Measurements from ENCODE around the gene TMEM243.
"Not testable (repeated sequence)": the region's sequence is repeated elsewhere in the genome, so short reads cannot be mapped to it uniquely, and the experiment has no call there.

Gene TMEM243, protein sequence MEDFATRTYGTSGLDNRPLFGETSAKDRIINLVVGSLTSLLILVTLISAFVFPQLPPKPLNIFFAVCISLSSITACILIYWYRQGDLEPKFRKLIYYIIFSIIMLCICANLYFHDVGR

DNA sequence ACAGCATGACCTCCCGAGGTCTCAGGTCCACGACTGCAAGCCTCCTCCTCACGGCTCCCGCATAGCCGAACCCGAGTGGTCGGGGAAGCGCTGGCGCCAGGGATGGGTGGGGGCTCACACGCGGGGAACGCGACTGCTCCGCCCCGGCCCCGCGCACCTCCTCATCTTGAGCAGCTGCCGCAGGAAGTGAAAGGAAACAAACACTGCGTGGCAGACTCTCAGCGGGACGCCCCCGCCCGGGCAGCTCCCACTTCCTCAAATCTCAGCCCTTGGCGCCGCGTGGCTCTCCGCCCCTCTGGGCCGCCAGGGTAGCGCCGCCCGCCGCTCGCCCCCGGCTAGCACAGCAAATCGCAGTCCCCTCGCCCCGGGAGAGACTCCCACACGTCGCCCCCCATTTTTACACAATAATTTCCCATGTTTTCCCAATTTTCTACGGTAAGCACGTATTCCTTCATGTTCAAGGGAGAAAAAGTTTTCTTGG lies at the start of gene TMEM243:
TSS of gene TMEM243 (minus strand) at position 188 of the 481 bp plus-strand sequence. CDS start 229 bp downstream, outside the sequence.
- FAIRE-seq: no peak

DNA sequence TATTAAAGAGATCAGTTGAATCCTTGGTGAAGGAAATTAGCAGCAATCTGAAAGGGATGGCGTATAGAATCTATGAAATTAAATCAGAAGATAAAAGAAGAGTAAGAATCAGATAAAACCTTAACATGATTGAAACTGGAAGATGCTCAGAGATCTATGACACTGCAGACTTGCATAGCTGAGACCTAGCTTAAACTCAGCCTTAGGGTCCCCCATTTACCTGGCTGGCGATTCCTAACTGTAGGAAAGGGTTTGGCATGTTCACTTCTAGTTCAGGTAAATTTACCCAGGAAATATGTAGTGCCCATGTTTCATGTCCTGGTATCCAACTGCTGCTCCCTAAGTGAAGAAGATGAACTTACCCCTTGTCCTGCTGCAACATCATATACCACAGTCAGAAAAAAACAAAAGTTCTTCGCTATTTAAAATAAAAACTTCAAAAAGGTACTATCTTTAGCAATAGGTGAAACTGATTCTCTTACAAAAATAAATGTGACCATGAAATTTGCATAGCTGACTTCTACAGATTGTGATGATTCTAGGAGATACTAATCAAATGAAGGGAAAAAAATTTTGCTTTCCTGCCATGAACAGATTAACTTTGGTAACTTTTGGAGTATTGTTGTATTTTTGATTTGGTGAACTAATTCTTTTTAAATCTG lies 47.8 kb upstream of the TMEM243 start:
- no peak for FAIRE-seq

DNA sequence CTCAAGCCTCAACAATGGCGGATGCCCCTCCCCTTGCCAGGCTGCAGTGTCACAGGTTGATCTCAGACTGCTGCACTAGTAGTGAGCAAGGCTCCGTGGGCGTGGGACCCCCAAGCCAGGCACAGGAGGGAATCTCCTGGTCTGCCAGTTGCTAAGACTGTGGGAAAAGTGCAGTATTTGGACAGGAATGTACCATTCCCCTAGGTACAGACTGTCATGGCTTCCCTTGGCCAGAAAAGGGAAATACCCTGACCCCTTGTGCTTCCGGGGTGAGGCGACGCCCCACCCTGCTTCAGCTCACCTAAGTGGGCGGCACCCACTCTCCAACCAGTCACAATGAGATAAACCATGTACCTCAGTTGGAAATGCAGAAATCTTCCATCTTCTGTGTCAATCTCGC lies 44.0 kb upstream of the TMEM243 start:
- FAIRE-seq: no peak

DNA sequence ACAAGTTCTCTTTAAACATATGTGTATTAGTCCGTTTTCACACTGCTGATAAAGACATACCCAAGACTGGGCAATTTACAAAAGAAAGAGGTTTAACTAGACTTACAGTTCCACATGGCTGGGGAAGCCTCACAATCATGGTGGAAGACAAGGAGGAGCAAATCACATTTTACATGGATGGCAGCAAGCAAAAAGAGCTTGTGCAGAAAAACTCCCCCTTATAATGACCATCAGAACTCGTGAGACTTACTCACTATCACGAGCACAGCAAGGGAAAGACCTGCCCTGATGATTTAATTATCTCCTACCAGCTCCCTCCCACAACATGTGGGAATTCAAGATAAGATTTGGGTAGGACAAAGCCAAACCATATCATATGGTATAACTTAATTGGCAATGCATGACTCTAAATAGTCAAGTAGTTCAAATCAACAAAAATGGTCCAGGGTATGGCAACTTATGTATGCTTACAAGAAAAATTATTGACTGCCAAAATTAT lies 34.1 kb upstream of the TMEM243 start:
- no peak for FAIRE-seq

DNA sequence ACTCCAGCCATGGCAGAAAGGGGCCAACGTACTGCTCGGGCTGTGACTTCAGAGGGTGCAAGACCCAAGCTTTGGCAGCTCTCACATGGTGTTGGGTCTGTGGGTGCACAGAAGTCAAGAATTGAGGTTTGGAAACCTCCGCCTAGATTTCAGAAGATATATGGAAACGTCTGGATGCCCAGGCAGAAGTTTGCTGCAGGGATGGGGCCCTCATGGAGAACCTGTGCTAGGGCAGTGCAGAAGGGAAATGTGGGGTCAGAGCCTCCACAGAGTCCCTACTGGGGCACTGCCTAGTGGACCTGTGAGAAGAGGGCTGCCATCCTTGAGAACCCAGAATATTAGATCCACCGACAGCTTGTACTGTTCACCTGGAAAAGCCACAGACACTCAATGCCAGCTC lies 26.1 kb upstream of the TMEM243 start:
- not testable (repeated sequence) for FAIRE-seq

DNA sequence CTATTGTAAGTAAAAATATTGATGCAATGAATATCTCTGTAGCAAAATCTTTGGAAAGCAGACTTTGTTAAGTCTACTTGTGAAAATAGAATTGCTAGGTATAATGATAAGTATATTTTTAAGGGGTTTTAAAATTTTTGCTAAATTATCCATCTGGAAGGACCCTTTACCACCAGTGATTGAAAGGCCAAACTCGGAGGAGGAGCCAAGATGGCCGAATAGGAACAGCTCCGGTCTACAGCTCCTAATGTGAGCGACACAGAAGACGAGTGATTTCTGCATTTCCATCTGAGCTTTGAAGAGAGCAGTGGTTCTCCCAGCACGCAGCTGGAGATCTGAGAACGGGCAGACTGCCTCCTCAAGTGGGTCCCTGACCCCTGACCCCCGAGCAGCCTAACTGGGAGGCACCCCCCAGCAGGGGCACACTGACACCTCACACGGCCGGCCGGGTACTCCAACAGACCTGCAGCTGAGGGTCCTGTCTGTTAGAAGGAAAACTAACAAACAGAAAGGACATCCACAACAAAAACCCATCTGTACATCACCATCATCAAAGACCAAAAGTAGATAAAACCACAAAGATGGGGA lies 19.0 kb upstream of the TMEM243 start:
- FAIRE-seq: not testable (repeated sequence)

DNA sequence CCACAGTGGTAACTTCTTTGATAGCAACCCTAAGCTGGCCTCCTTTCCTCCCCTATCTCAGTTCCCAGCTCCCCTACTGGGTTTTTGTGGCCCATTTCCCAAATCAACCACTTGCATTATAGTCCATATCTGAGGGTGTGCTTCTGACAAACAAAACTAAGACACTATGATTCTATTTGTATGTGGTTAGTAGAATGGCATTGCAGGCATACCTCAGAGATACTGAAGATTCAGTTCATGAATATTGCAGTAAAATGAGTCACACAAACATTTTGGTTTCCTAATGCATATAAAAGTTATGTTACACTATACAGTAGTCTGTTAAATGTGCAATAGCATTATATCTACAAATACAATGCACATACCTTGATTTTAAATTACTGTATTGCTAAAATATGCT lies 15.4 kb upstream of the TMEM243 start:
- no peak for FAIRE-seq

DNA sequence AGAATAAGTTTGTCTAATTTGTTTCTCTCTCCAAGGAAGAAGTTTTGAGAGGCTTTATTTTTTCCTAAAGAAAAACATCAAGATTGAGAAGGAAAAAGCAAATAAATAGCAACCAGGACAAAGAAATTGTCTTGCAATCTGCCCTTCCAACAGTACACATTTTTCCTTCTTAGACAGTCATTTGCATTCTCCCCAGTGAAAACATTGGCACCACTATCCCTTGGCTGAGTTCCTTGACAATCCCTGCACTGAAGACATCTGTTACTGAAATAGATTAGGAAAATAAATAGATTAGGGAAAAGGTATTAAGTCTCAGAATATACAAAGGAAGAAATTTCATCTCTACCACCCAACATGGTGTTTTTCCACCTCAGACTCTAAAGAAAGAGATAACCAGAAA lies 12.2 kb upstream of the TMEM243 start:
- no peak for FAIRE-seq

DNA sequence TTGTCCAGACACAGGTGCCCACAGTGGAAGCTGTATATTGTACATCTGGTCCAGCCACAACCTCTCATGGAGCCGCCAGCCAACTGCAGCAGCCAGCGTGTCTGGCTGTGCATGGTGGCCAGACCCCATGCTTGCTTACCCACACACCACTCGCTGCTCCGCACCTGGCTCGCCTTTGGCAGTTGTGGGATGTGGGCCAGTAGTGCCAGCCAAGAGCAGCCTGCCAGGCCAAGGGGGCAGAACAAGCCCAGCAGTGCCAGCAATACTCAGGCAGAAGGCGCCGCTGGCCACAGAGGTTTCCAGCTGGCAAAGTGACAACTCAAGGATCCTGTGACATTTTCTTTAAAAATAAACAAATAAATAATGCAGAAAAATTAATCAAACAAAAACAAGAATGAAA lies 11.7 kb upstream of the TMEM243 start:
- FAIRE-seq: no peak

DNA sequence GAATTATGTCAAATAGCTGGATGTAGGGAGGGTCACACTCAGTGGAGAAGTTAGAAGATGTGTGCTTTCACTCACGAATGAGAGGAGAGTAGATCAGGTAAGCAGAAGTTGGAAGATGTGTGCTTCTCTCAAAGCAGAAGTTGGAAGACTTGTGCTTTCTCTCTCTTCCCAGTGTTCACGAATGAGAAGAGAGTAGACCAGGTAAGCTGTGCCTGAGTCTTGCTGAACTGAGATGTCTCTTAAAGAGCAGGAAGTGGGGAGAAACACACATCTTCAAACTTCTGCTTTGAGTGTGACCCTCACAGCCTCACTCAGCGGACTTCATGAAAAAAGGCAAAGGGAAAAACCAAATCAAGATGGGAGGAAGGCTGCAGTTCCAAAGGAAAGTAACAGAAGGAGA lies 7.0 kb upstream of the TMEM243 start:
- FAIRE-seq: no peak

DNA sequence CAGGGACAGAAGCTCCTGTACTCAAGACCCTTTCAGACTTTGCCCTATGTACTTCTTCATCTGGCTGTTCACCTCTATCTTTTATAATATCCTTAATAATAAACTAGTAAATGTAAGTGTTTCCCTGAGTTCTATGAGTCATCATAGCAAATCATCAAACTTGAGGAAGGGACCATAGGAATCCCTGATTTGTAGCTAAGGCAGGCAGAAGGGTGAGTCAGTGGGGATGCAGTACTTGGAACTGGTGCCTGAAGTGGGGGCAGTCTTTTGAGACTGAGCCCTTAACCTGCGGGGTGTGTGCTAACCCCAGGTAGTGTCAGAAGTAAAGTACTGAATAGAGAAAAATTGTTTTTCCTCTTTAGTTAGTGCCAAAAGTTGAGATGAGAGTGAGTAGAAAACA lies 6.2 kb upstream of the TMEM243 start:
- no peak for FAIRE-seq

DNA sequence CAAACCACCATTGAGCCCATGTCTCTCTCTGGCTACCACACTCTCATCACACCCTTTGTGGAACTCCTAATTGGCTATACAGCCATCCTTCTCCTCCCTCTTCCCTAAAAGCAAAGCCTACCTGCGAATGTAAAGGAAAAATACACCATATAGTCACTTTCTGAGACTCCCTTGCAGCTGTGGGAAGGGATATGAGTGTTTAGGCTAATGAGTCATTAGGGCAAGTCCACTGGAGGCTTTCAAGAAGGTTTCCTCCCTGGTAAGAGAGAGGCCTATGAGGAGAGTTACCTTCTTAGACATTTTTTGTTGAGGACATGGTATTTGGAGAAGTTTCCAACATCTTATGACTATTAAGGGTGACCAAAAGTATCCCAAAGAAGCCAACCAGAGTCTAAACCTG lies 4.1 kb upstream of the TMEM243 start:
- FAIRE-seq: no peak

DNA sequence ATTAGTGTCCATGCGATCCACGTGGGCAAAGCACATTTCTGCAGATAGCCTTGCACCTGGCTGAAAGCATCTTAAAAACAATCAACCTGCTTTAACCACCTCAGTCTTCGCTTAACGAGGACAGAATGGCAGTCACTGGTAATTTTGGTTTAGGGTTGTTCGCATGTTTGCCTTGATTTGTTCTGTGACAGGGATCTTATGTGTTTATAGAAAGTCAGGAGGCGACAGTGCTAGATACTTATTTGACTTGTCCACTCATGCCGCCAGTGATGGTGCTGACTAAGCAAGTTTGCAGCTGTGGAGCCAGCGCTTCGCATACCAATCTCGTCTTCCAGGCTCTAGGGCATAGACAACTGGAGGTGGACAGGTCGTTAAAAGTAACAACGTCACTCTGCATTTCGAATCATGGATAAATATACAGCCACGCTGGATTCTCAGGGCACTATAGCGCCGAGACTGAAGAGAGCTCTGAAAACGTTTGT lies 1.2 kb upstream of the TMEM243 start:
- no peak for FAIRE-seq

DNA sequence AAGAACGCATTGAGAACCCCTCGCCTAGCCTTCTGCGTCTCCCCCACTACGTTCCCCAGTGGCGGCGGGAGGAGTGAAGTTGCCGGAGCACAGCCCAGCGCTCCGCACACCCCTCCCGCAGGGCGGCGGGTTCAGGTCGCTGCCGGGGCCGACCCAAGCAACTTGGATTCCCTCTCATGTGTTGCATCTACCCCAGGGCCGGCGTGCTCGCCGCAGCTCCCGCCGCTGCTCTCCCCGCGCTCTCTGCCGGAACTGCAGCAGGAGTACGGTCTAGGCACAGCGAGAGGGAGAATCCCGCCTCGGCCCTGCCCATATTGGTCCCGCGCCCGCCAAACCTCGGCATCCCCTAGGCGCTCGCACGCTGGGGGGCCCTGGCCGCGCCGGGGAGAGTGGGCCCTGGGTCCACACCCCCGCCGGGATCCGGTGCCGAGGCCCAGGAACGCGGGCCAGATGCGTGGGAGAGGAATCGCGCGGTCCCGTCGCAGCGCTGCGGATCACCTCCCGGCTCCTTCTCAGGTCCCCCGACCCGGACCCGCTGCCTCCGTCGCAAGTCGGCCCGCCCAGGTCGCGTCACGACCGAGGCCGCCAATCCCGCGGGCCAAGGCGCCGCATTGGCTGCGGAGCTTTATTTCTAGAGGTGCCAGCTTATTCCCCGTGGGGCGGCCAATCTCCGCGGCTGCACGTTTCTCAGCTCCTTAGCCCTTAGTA lies 648 bp upstream of the TMEM243 start:
- no peak for FAIRE-seq

DNA sequence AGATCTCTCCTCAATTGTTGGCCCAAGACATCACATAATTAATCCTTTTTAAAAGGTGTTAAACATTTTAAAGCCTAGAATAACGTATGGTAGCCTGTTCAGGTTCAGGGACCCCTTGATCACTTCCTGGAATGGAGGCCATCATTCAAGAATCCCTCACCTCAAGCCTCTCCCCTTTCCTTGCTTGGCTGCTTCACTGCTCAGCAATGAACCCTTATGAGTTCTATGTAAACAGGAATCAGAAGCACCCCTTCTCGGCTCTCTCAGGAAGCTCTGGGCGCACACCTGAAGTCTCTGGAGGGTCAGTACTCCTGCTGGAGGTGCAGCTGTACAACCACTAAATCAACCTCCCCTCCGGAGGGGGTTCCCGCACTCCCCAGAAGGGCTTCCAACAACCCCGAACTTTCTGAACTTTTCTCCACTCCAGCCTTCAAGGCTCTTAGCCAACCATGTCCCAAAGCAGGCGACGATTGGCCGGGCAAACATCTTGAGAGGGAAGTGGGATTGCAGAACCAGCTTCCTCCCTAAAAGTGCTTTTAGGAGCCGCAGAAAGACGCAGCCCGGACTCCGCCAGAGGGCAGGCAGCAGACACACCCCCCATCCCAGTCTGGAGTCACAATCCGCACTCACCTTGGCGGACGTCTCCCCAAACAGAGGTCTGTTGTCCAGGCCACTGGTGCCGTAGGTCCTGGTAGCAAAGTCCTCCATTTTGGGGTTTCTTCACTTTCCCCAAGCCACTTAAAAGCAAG lies 562 bp downstream of the TMEM243 start:
- no peak for FAIRE-seq

DNA sequence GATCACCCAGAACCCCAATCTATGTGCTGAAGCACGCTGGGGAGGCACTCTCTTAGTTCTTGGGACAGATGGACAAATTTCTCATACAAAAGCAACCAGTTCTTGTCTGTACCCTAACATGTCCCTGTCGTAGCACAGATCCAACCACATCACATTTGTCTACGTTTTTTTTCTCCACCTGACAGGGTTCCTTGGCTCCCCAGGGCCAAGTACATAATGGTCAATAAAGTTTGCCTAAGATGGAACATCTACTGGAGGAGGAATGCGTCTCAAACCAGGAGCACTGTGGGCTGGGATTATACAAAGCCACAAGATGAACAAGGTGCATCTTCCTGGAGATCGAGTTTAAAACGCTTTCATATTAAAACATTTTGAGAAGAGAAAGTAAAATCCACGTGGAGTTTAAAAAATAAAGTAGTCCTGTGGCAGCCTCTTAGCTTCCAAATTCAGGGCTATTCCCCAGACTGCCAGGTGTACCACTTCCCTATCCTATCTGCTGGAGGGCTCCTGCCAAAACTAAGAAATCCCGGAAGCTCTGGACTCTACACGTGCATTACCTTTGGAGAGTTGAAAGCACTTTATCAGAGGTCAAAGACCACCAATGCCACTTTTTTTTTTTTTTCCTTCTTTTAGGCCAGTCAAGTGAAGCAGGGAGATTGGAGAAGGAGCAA lies 1.4 kb downstream of the TMEM243 start:
- FAIRE-seq: no peak

DNA sequence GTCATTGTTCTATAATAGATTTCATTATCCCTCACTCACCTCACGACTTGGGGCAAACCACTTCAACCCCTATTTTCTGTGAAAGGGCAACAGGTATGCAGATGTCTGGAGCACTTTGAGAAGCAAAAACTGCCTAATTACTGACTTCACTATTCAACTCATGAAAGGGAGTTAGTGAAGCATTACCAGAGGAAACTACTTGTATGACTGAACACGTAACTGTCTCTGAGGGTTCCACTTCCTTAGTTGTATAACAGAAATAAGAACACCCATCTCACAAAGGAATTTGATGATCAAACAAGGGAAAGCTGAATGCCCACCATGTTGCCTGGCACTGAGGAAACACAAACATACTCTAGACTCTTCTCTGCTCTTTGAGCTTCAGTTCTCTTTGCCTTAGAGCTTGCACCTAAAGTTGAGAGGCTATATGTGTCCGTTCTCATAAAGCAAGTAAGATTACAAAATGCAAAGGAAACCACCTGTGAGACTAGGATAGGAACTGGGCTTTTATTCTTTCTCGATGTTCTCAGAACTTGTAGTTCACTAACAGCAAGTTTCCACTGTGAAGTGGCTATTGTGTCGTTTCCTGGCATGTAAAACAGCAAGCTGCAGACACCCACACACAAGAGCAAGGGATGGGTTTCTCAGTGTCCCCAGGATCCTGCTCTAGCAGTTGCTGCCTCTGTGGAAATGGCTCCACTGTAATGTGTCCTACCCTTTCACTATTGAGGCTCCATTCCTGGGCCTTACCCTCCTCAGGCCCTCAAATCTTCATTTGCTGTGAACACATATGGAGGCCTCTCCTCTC lies 2.6 kb downstream of the TMEM243 start:
- FAIRE-seq: no peak

DNA sequence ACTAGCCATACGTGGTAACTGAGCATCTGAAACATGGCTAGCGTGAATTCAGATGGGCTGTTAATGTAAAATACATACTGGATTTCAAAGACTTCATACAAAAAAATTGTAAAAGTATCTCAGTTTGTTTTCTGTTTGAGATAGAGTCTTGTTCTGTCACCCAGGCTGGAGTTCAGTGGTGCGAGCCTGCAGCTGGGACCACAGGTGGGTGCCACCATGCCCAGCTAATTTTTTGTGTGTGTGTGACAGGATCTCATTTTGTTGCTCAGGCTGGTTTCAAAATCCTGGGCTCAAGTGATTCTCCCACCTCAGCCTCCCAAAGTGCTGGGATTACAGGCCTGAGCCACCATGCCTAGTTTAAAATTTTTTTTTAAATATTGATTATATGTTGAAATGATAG lies 4.5 kb downstream of the TMEM243 start:
- no peak for FAIRE-seq

DNA sequence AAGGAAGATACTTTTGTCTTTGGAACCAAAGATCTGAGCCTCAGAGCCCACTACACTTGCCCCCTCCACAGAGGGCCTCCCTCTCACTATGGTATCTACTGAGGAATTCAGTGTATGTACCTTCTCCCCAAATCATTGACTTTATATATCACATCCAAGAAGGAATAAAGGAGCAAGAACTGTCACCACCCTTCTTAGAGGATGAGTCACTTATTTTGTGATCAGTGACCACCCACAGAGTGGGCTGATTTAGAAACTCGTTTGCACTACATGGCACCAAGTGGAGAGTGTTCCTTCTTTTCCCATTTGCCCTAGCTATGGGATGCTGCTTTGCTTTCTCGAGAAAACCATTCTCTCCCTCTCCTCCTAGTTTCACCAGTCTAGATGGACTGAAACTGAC lies 5.7 kb downstream of the TMEM243 start:
- FAIRE-seq: no peak

DNA sequence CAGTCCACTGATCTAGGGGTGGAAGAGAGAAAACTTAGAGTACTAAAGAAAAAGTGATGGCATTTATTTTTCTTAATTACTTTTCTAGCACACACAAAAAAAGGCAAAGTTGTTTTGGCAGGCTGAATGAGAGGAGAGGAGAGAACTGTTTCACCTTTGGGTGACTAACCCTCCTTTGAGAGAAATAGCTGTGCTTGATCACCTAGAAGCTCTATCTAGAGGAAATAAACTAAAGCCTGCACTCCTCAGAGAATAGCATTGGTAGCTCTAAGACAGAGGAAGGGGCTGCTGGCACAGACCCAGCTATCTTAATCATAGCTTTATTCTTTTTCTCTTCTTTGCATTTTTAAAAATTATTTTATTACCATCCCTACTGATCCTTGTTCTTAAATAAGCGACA lies 6.3 kb downstream of the TMEM243 start:
- FAIRE-seq: no peak

DNA sequence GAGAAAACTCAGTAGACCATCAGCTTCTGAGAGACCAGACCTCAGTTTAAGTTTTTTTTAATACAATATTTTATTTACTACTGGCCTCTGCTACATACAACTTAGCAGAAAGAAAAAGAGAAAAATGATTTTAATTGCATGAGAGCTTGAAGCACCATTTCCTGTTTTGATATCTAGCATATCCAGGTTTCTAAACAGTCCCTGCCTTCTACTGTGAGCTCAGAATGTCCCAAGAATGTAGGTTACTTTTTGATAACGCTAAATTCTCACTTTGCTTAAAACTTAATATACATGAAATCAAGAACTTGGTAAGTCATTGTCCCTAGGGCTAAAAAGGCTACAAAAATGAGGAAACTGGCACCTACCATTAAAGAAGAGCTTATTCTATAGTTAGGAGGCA lies 7.0 kb downstream of the TMEM243 start:
- FAIRE-seq: no peak
